DND-41 (cell line): ENCODE measurements around the gene HPCAL1.

ENCODE experiments used
- CTCF ChIP-seq: IDR thresholded peaks from 2 replicates; pipeline ENCODE4 v1.5.1; 2012; ENCODE audit warnings: borderline replicate concordance, low read length, moderate library complexity, mild to moderate bottlenecking; ENCODE audit not compliant: poor library complexity, severe bottlenecking; ENCODE audit errors: extremely low read depth
- EZH2 ChIP-seq: IDR thresholded peaks from 3 replicates; pipeline ENCODE4 v1.6.1; 2012; ENCODE audit warnings: borderline replicate concordance, low read depth, mild to moderate bottlenecking, moderate library complexity, low read length, inconsistent platforms; ENCODE audit not compliant: severe bottlenecking

GRCh38 chr2:10449486-10449831 is 146.8 kb downstream of the HPCAL1 start:
- TF ChIP-seq CTCF (no peak), EZH2 (no peak)
